Cardiac muscle cell (in vitro differentiated cells and primary cell): ENCODE results near the gene ABCA7. TPM values are rescaled to one million over a fixed set of nuclear protein-coding genes. Genes with fewer than 3 reads are reported as not detected.

Experiments used
- DNase-seq, 2 donors: peaks; one replicate each; pipeline versions ENCODE4 v3.0.0 to v3.0.0-alpha.2; 2010 to 2017; ENCODE audit warnings: low read depth in 1 of 2, low spot score in 1 of 2
- H3K27ac ChIP-seq: fragments of 200-600 bp; sonication (generic); 2 replicates; pipeline ENCODE4 v1.5.1; 2016
- H3K27me3 ChIP-seq: fragments of 200-600 bp; sonication (generic); 2 replicates; pipeline ENCODE4 v1.6.0; 2016; ENCODE audit warnings: control low read depth
- H3K36me3 ChIP-seq: fragments of 200-600 bp; sonication (generic); 2 replicates; pipeline ENCODE4 v1.5.1; 2016; ENCODE audit warnings: control low read depth
- H3K4me1 ChIP-seq: fragments of 200-600 bp; sonication (generic); 2 replicates; pipeline ENCODE4 v1.8.1; 2017; ENCODE audit warnings: low read depth, mild to moderate bottlenecking, mixed run types
- H3K4me3 ChIP-seq: fragments of 200-600 bp; sonication (generic); 2 replicates; pipeline ENCODE4 v1.5.1; 2016; ENCODE audit warnings: mild to moderate bottlenecking
- H3K9me3 ChIP-seq: fragments of 200-600 bp; sonication (generic); 2 replicates; pipeline ENCODE4 v1.5.1; 2017; ENCODE audit warnings: low read depth, mild to moderate bottlenecking, control low read depth
- polyA plus RNA-seq: library from polyadenylated mRNA; unstranded; fragments of >200 nt; fragmentation: Nextera tagmentation; extraction: Ambion mirVana; gene quantifications from 2 replicates; pipeline ENCODE4 v1.2.1, GENCODE V29; 2016
- total RNA-seq: library from RNA; depleted of rRNA; stranded (reverse); fragments of >200 nt; gene quantifications from 2 replicates; pipeline ENCODE4 v1.2.3, GENCODE V29; 2016
- TF ChIP-seq, protein P1 (sequence below): IDR thresholded peaks from 2 replicates; pipeline ENCODE4 v1.5.1; 2012; ENCODE audit warnings: low read depth, mild to moderate bottlenecking, low read length

Gene ABCA7
- total and polyA plus RNA-seq, 2 experiments from 2014 or later = 44.0 to 60.4 TPM

DNA sequence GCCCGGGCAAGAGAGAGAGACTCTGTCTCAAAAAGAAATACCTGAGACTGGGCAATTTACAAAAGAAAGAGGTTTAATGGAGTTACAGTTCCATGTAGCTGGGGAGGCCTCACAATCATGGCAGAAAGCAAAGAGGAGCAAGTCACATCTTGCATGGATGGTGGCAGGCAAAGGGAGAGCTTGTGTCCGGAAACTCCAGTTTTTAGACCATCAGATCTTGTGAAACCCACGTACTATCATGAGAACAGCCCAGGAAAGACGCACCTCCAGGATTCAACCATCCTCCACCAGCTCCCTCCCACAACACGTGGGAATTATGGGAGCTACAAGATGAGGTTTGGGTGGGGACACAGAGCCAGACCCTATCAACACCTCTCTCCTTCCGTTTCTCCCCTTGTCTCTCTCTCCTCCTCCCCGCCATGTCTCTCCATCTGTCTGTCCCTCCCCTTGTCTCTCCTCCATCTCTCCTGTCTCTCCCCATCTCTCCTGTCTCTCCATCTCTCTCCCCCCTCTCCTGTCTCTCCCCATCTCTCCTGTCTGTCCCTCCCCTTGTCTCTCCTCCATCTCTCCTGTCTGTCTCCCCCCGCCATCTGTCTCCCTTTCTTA is 45.2 kb downstream of the ABCA7 start:
- Histone ChIP-seq H3K27me3 (no peaks in the 10 kb centered on the region), H3K36me3 (peaks cover 10% of the 10 kb centered on the region), H3K4me1 (no peaks in the 10 kb centered on the region), H3K4me3 (no peak overlapping the region), H3K27ac (no peak overlapping the region), H3K9me3 (no peaks in the 10 kb centered on the region)
- TF ChIP-seq, protein P1, sequence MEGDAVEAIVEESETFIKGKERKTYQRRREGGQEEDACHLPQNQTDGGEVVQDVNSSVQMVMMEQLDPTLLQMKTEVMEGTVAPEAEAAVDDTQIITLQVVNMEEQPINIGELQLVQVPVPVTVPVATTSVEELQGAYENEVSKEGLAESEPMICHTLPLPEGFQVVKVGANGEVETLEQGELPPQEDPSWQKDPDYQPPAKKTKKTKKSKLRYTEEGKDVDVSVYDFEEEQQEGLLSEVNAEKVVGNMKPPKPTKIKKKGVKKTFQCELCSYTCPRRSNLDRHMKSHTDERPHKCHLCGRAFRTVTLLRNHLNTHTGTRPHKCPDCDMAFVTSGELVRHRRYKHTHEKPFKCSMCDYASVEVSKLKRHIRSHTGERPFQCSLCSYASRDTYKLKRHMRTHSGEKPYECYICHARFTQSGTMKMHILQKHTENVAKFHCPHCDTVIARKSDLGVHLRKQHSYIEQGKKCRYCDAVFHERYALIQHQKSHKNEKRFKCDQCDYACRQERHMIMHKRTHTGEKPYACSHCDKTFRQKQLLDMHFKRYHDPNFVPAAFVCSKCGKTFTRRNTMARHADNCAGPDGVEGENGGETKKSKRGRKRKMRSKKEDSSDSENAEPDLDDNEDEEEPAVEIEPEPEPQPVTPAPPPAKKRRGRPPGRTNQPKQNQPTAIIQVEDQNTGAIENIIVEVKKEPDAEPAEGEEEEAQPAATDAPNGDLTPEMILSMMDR = no peak
- no peak for DNase-seq

DNA sequence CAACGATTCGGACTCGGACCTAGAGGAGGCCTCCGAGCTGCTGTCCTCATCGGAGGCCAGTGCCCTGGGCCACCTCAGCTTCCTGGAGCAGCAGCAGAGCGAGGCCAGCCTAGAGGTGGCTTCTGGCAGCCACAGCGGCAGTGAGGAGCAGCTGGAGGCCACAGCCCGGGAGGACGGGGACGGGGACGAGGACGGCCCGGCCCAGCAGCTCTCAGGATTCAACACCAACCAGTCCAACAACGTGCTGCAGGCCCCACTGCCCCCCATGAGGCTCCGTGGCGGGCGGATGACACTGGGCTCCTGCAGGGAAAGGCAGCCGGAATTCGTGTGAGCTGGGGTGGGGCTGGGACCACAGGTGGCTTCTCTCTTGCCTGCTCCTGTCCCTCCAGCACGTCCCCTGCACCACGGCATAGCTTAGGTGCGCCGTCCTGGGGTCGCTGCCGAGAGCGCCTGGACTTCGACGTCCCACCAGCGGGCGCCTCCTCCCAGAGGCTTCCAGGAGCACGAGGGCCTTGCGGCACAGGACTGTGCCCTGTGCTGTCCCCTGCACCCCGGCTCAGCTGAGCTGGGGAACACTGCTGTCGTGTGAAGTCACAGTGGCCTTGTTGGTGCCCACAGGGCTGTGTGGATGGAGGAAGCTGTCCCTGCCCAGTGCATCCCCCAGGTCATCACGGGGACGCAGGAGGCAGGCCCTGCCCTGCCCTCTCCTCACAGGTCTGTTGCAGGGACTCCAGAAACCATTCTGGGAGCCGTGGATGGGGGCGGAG is 46.0 kb downstream of the ABCA7 start:
- DNase-seq = no peak
- TF ChIP-seq, protein P1 = no peak
- H3K36me3 ChIP-seq = peaks cover 12% of the 10 kb centered on the region
- H3K27ac ChIP-seq = peak overlapping the region; percentile 23
- no peaks in the 10 kb centered on the region for H3K9me3 ChIP-seq
- no peaks in the 10 kb centered on the region for H3K27me3 ChIP-seq
- H3K4me3 ChIP-seq = no peak overlapping the region
- H3K4me1 ChIP-seq = no peaks in the 10 kb centered on the region

DNA sequence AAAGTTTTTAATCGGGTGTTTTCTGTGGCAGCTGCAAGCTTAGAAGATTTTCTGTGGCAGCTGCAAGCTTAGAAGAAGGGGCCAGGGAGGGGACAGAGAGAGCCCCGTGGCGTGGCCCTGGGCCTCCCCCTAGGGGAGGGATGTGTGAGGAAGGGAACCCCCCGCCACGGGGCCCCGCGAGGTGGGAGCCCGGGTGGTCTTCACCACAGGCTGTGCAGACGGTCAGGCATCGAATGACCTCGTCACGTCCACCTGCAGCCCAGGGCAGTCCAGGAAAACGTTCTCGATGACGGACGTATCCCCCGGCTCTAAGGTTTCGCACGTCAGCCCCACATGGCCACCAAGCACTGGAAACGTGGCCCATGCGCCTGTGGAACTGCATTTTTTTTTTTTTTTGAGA is 46.7 kb downstream of the ABCA7 start:
- no peaks in the 10 kb centered on the region for H3K9me3 ChIP-seq
- H3K27ac ChIP-seq = peak overlapping the region; percentile 23
- no peaks in the 10 kb centered on the region for H3K4me1 ChIP-seq
- TF ChIP-seq, protein P1 = no peak
- H3K4me3 ChIP-seq = no peak overlapping the region
- H3K36me3 ChIP-seq = peaks cover 20% of the 10 kb centered on the region
- DNase-seq = no peak
- H3K27me3 ChIP-seq = no peaks in the 10 kb centered on the region

DNA sequence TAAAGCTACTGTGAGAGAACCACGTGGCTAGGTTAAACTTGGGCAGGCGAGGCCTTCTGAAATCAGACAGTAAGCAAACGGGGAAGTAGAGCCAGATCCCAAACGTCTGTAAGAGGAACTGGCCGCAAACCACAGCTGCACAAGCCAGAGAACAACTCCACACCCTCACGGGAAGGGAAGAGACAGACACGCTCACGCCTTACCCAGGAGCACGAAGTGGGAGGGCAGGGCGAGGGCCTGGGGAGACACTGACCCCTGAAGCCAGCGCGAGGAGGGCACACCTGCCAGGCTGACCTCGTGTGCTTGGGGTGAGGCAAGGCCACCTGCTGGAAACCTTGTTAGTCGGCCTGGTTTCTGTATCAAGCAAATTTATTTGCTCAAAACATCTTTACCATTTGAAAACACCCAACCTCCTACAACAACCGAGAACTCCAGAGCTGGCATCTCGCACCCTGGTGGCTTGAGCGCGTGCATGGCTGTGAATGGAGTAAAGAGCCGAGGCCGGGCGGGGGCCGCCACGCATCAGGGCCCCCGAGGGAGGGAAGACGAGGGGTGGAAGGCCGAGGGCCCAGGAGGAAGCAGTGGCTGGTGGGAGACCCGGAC is 48.0 kb downstream of the ABCA7 start:
- Histone ChIP-seq H3K27ac (no peak overlapping the region), H3K9me3 (no peaks in the 10 kb centered on the region), H3K36me3 (peaks cover 24% of the 10 kb centered on the region), H3K27me3 (no peaks in the 10 kb centered on the region), H3K4me3 (no peak overlapping the region), H3K4me1 (no peaks in the 10 kb centered on the region)
- TF ChIP-seq, protein P1 = no peak
- no peak for DNase-seq

DNA sequence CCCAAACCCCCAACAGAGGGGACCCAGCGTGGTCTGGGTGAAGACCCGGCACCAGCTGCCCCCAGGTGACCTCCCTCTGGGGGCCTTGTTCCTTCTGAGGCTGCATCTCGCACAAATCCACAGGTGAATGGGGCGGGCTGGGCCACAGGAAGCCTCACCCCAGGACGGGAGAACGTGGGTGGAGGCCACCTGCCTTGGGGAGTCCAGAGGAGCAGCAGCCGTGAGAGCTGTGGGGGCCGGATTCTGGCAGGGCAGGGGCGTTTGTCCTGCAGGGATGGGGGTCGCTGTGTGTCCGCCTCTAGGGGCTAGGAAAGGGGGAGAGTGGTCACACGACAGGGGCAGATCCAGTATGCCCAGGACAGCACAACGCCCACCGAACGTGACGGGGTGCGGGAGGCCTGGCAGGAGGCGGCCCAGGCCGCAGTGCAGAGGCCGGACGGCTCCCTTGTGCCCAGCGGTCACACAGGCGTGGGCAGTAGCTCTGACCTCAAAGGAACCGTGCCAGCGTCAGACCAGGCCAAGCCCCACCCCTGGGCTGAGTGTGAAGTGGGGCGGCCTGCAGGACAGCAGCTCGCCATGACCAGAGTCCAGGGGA is 48.6 kb downstream of the ABCA7 start:
- DNase-seq = no peak
- Histone ChIP-seq H3K4me3 (no peak overlapping the region), H3K27me3 (no peaks in the 10 kb centered on the region), H3K27ac (no peak overlapping the region), H3K4me1 (no peaks in the 10 kb centered on the region), H3K9me3 (no peaks in the 10 kb centered on the region), H3K36me3 (peaks cover 24% of the 10 kb centered on the region)
- TF ChIP-seq, protein P1 = no peak
